GM18951 (cell line): ENCODE results near the gene PHKB.

Source experiments
- POLR2A ChIP-seq: IDR thresholded peaks from 4 replicates; pipeline ENCODE4 v1.6.1; 2011; ENCODE audit warnings: mild to moderate bottlenecking; ENCODE audit not compliant: insufficient read length, insufficient read depth; ENCODE audit errors: extremely low read depth
- in situ Hi-C: fragments of 300-500 bp; cut with MboI; formaldehyde crosslinking; loops from one replicate; pipeline ENCODE4 v1.12.0; 2022; ENCODE audit warnings: low sequenced_read_pairs, mixed read lengths, inconsistent platforms; ENCODE audit not compliant: unreplicated experiment

Gene PHKB

GRCh38 chr16:47586121-47586520, 125.0 kb downstream of the PHKB start:
- no peak for TF ChIP-seq POLR2A
- in situ Hi-C loops: no loop called here

- in situ Hi-C loops: no loop called here
- no peak for TF ChIP-seq POLR2A
These were observed 129.3 kb downstream of the PHKB start for GRCh38 chr16:47590472-47590871.

GRCh38 chr16:47592232-47592631, 131.1 kb downstream of the PHKB start:
- in situ Hi-C loops: no loop called here

GRCh38 chr16:47599512-47599911, 138.4 kb downstream of the PHKB start:
- TF ChIP-seq POLR2A: no peak
- in situ Hi-C loops: no loop called here

More at GRCh38 chr16:47592232-47592631, 131.1 kb downstream of the PHKB start:
- TF ChIP-seq POLR2A: no peak

- no peak for TF ChIP-seq POLR2A
- in situ Hi-C loops: no loop called here
These were observed 139.2 kb downstream of the PHKB start for GRCh38 chr16:47600376-47600775.

GRCh38 chr16:47604306-47604705, 143.2 kb downstream of the PHKB start:
- TF ChIP-seq POLR2A: no peak
- in situ Hi-C loops: no loop called here

GRCh38 chr16:47611042-47611441, 149.9 kb downstream of the PHKB start:
- in situ Hi-C loops: no loop called here
- no peak for TF ChIP-seq POLR2A

- in situ Hi-C loops: no loop called here
- TF ChIP-seq POLR2A: no peak
These were observed 150.8 kb downstream of the PHKB start for GRCh38 chr16:47611848-47612493.

- in situ Hi-C loops: no loop called here
- no peak for TF ChIP-seq POLR2A
These were observed 151.6 kb downstream of the PHKB start for GRCh38 chr16:47612711-47613110.

GRCh38 chr16:47613251-47613650, 152.1 kb downstream of the PHKB start:
- in situ Hi-C loops: no loop called here
- no peak for TF ChIP-seq POLR2A

- in situ Hi-C loops: no loop called here
- no peak for TF ChIP-seq POLR2A
These were observed 156.6 kb downstream of the PHKB start for GRCh38 chr16:47617732-47618131.

GRCh38 chr16:47622451-47623176, 161.5 kb downstream of the PHKB start:
- in situ Hi-C loops: no loop called here
- no peak for TF ChIP-seq POLR2A

- no peak for TF ChIP-seq POLR2A
These were observed 163.4 kb downstream of the PHKB start for GRCh38 chr16:47624563-47624962.

GRCh38 chr16:47625115-47625567, 164.0 kb downstream of the PHKB start:
- in situ Hi-C loops: no loop called here
- TF ChIP-seq POLR2A: no peak

More at GRCh38 chr16:47624563-47624962, 163.4 kb downstream of the PHKB start:
- in situ Hi-C loops: no loop called here
